Activated naive CD4-positive, alpha-beta T cell treated with anti-CD3 and anti-CD28 coated beads for 36 hours (primary cell): ENCODE data around the gene EFCAB14. TPM values are rescaled to one million over a fixed set of nuclear protein-coding genes. Genes with fewer than 3 reads are reported as not detected.
A peak's percentile ranks its signal among the peaks of the same experiment; 100 is the strongest.
"Not testable (repeated sequence)": the region's sequence is repeated elsewhere in the genome, so short reads cannot be mapped to it uniquely, and the experiment has no call there.

ENCODE experiments used
- CTCF ChIA-PET: fragments of 350-600 bp; sonication (Branson Sonifier 250); formaldehyde crosslinking; loops from one replicate; lab custom pipeline; 2021; ENCODE audit warnings: antibody characterized with exemption; lab: Charles Lee
- DNase-seq: peaks from one replicate; pipeline ENCODE4 v3.0.0-alpha.2; 2020
- H3K27ac Mint-ChIP-seq: one replicate; pipeline ENCODE4 v1.8.0; 2021; ENCODE audit warnings: mild to moderate bottlenecking, mixed read lengths
- H3K27me3 Mint-ChIP-seq: one replicate; pipeline ENCODE4 v1.8.0; 2021; ENCODE audit warnings: low read depth, mixed read lengths
- H3K36me3 Mint-ChIP-seq: one replicate; pipeline ENCODE4 v1.8.0; 2021; ENCODE audit warnings: low read depth, mixed read lengths
- H3K4me1 Mint-ChIP-seq: one replicate; pipeline ENCODE4 v1.8.0; 2021; ENCODE audit warnings: low read depth, mixed read lengths
- H3K4me3 Mint-ChIP-seq: one replicate; pipeline ENCODE4 v1.8.0; 2021; ENCODE audit warnings: mild to moderate bottlenecking, moderate library complexity, mixed read lengths
- H3K9me3 Mint-ChIP-seq: one replicate; pipeline ENCODE4 v1.8.0; 2021; ENCODE audit warnings: mixed read lengths
- intact Hi-C: fragments of 100-400 bp; cut with micrococcal nuclease; formaldehyde crosslinking; loops from one replicate; pipeline ENCODE4 v1.15.1; 2023
- total RNA-seq, 2 experiments: library from RNA; stranded (reverse); gene quantifications; one replicate each; pipeline ENCODE4 v1.2.3, GENCODE V29; 2021

The EFCAB14 gene
- total RNA-seq, 2 experiments from 2014 or later: 35.8 to 38.3 TPM

GRCh38 chr1:46719689-46720088 is 775 bp upstream of the EFCAB14 start:
- Mint-ChIP-seq H3K4me3 (peak overlapping the region; percentile 92), H3K9me3 (no peaks in the 10 kb centered on the region)
- CTCF ChIA-PET: no interaction called here

GRCh38 chr1:46718340-46718726 is 581 bp downstream of the EFCAB14 start:
- DNase-seq: no peak
- intact Hi-C loops: loop anchor here (2.0 kb wide), 1 partner anchor 42 kb away; no protein-coding TSS in a partner anchor
- Mint-ChIP-seq H3K4me3 (peak overlapping the region; percentile 92), H3K4me1 (peaks cover 39% of the 10 kb centered on the region), H3K9me3 (no peaks in the 10 kb centered on the region), H3K36me3 (peaks cover 18% of the 10 kb centered on the region), H3K27me3 (no peaks in the 10 kb centered on the region), H3K27ac (peak overlapping the region; percentile 84)
- CTCF ChIA-PET: interaction anchor here (1.5 kb wide), 1 partner anchor 10 kb away, joined by 3 read pairs; no protein-coding TSS in a partner anchor

More at GRCh38 chr1:46719689-46720088, 775 bp upstream of the EFCAB14 start:
- Mint-ChIP-seq H3K27ac (peak overlapping the region; percentile 78), H3K4me1 (peaks cover 35% of the 10 kb centered on the region), H3K27me3 (no peaks in the 10 kb centered on the region), H3K36me3 (peaks cover 15% of the 10 kb centered on the region)
- intact Hi-C loops: loop anchor here (1.0 to 2.0 kb wide), 6 partner anchors 43 to 379 kb away; partner anchors contain the start of genes ATPAF1, MKNK1, MOB3C and NSUN4
- peak; percentile 30 for DNase-seq

- peaks cover 39% of the 10 kb centered on the region for H3K4me1 Mint-ChIP-seq
Observed at GRCh38 chr1:46717654-46718053, 1.3 kb downstream of the EFCAB14 start.

GRCh38 chr1:46714976-46715375 is 3.9 kb downstream of the EFCAB14 start:
- no peaks in the 10 kb centered on the region for H3K9me3 Mint-ChIP-seq
- DNase-seq: no peak
- H3K27me3 Mint-ChIP-seq: no peaks in the 10 kb centered on the region
- no peak overlapping the region for H3K27ac Mint-ChIP-seq
- no peak overlapping the region for H3K4me3 Mint-ChIP-seq
- CTCF ChIA-PET: no interaction called here
- intact Hi-C loops: no loop called here
- peaks cover 45% of the 10 kb centered on the region for H3K4me1 Mint-ChIP-seq
- H3K36me3 Mint-ChIP-seq: peaks cover 24% of the 10 kb centered on the region

More at GRCh38 chr1:46717654-46718053, 1.3 kb downstream of the EFCAB14 start:
- peak overlapping the region; percentile 92 for H3K4me3 Mint-ChIP-seq
- intact Hi-C loops: loop anchor here (2.0 kb wide), 1 partner anchor 41 kb away; no protein-coding TSS in a partner anchor
- H3K27ac Mint-ChIP-seq: peak overlapping the region; percentile 32
- CTCF ChIA-PET: interaction anchor here (1.5 kb wide), 1 partner anchor 11 kb away, joined by 3 read pairs; no protein-coding TSS in a partner anchor
- H3K27me3 Mint-ChIP-seq: no peaks in the 10 kb centered on the region
- no peaks in the 10 kb centered on the region for H3K9me3 Mint-ChIP-seq
- H3K36me3 Mint-ChIP-seq: peaks cover 18% of the 10 kb centered on the region
- no peak for DNase-seq

- DNase-seq: no peak
- Mint-ChIP-seq H3K4me3 (no peak overlapping the region), H3K27me3 (no peaks in the 10 kb centered on the region), H3K9me3 (no peaks in the 10 kb centered on the region), H3K4me1 (peaks cover 14% of the 10 kb centered on the region), H3K36me3 (peaks cover 34% of the 10 kb centered on the region), H3K27ac (no peak overlapping the region)
- CTCF ChIA-PET: interaction anchor here (0.7 to 0.8 kb wide), 3 partner anchors 13 to 351 kb away, joined by 3 to 5 read pairs (median 5); no protein-coding TSS in a partner anchor
- intact Hi-C loops: no loop called here
Observed at GRCh38 chr1:46708121-46708520, 10.8 kb downstream of the EFCAB14 start.

- Mint-ChIP-seq H3K27ac (no peak overlapping the region), H3K9me3 (no peaks in the 10 kb centered on the region), H3K36me3 (peaks cover 29% of the 10 kb centered on the region), H3K27me3 (no peaks in the 10 kb centered on the region), H3K4me3 (no peak overlapping the region), H3K4me1 (peaks cover 11% of the 10 kb centered on the region)
- CTCF ChIA-PET: no interaction called here
- DNase-seq: no peak
- intact Hi-C loops: no loop called here
Observed at GRCh38 chr1:46705408-46705807, 13.5 kb downstream of the EFCAB14 start.

- intact Hi-C loops: no loop called here
- Mint-ChIP-seq H3K27ac (no peak overlapping the region), H3K4me3 (no peak overlapping the region), H3K36me3 (peaks cover 27% of the 10 kb centered on the region), H3K4me1 (peaks cover 12% of the 10 kb centered on the region), H3K9me3 (no peaks in the 10 kb centered on the region), H3K27me3 (no peaks in the 10 kb centered on the region)
- no peak for DNase-seq
- CTCF ChIA-PET: interaction anchor here (0.6 to 1.3 kb wide), 3 partner anchors 11 to 22 kb away, joined by 3 read pairs; no protein-coding TSS in a partner anchor
Observed at GRCh38 chr1:46703927-46704641, 14.8 kb downstream of the EFCAB14 start.

- intact Hi-C loops: no loop called here
- H3K9me3 Mint-ChIP-seq: no peaks in the 10 kb centered on the region
- CTCF ChIA-PET: no interaction called here
- no peak for DNase-seq
- H3K4me1 Mint-ChIP-seq: peaks cover 9% of the 10 kb centered on the region
- peaks cover 29% of the 10 kb centered on the region for H3K36me3 Mint-ChIP-seq
- no peaks in the 10 kb centered on the region for H3K27me3 Mint-ChIP-seq
- no peak overlapping the region for H3K4me3 Mint-ChIP-seq
- no peak overlapping the region for H3K27ac Mint-ChIP-seq
Observed at GRCh38 chr1:46699666-46700065, 19.2 kb downstream of the EFCAB14 start.

- CTCF ChIA-PET: no interaction called here
- H3K27ac Mint-ChIP-seq: no peak overlapping the region
- H3K27me3 Mint-ChIP-seq: no peaks in the 10 kb centered on the region
- H3K4me3 Mint-ChIP-seq: no peak overlapping the region
- peaks cover 23% of the 10 kb centered on the region for H3K36me3 Mint-ChIP-seq
- no peaks in the 10 kb centered on the region for H3K9me3 Mint-ChIP-seq
- H3K4me1 Mint-ChIP-seq: peaks cover 6% of the 10 kb centered on the region
- no peak for DNase-seq
- intact Hi-C loops: no loop called here
Observed at GRCh38 chr1:46697053-46697452, 21.9 kb downstream of the EFCAB14 start.

GRCh38 chr1:46694676-46695075 is 24.2 kb downstream of the EFCAB14 start:
- H3K27me3 Mint-ChIP-seq, H3K4me3 Mint-ChIP-seq, DNase-seq, H3K4me1 Mint-ChIP-seq, intact Hi-C loops, CTCF ChIA-PET, H3K27ac Mint-ChIP-seq, H3K9me3 Mint-ChIP-seq: not testable (repeated sequence)
- H3K36me3 Mint-ChIP-seq: peaks cover 28% of the 10 kb centered on the region

- Mint-ChIP-seq H3K27me3 (no peaks in the 10 kb centered on the region), H3K4me1 (peaks cover 4% of the 10 kb centered on the region), H3K36me3 (peaks cover 36% of the 10 kb centered on the region), H3K27ac (no peak overlapping the region), H3K9me3 (no peaks in the 10 kb centered on the region), H3K4me3 (no peak overlapping the region)
- intact Hi-C loops: no loop called here
- DNase-seq: no peak
- CTCF ChIA-PET: interaction anchor here (0.7 kb wide), 1 partner anchor 12 kb away, joined by 3 read pairs; no protein-coding TSS in a partner anchor
Observed at GRCh38 chr1:46692811-46693770, 25.8 kb downstream of the EFCAB14 start.
